BJ (cell line): ENCODE data around the gene BRI3BP. TPM values are rescaled to one million over a fixed set of nuclear protein-coding genes. Genes with fewer than 3 reads are reported as not detected.

Source experiments
- CTCF ChIA-PET: fragments of 350-600 bp; formaldehyde crosslinking; extraction: SDS; loops from one replicate; lab custom pipeline; 2021; ENCODE audit warnings: antibody characterized with exemption, inconsistent platforms; lab: Yijun Ruan, JAX
- POLR2A ChIA-PET: fragments of 300-600 bp; sonication (Branson Sonifier 250); formaldehyde crosslinking; extraction: SDS; loops from one replicate; lab custom pipeline; 2021; ENCODE audit warnings: antibody characterized with exemption; lab: Charles Lee
- DNase-seq: peaks from one replicate; pipeline ENCODE4 v3.0.0-alpha.2; 2011; ENCODE audit warnings: low read depth
- H3K27me3 ChIP-seq: 2 replicates; pipeline ENCODE4 v1.6.0; 2011; ENCODE audit warnings: low read length; ENCODE audit not compliant: control insufficient read depth, insufficient read depth
- H3K36me3 ChIP-seq: 2 replicates; pipeline ENCODE4 v1.5.1; 2011; ENCODE audit warnings: low read length; ENCODE audit not compliant: control insufficient read depth, insufficient read depth
- H3K4me3 ChIP-seq: 2 replicates; pipeline ENCODE4 v1.5.1; 2011; ENCODE audit warnings: low read depth, mild to moderate bottlenecking, control low read depth, low read length
- polyA plus RNA-seq: library from polyadenylated mRNA; depleted of rRNA; stranded (reverse); fragments of >200 nt; gene quantifications from 2 replicates; pipeline ENCODE4 v1.2.3, GENCODE V29; 2011
- TF ChIP-seq, protein P1 (sequence below): IDR thresholded peaks from 2 replicates; pipeline ENCODE4 v1.5.1; 2011; ENCODE audit warnings: low read depth, mild to moderate bottlenecking, control low read depth, inconsistent platforms, low read length, moderate library complexity; ENCODE audit not compliant: insufficient read depth

The BRI3BP gene
- polyA plus RNA-seq, 1 experiment = 1.9 TPM

DNA sequence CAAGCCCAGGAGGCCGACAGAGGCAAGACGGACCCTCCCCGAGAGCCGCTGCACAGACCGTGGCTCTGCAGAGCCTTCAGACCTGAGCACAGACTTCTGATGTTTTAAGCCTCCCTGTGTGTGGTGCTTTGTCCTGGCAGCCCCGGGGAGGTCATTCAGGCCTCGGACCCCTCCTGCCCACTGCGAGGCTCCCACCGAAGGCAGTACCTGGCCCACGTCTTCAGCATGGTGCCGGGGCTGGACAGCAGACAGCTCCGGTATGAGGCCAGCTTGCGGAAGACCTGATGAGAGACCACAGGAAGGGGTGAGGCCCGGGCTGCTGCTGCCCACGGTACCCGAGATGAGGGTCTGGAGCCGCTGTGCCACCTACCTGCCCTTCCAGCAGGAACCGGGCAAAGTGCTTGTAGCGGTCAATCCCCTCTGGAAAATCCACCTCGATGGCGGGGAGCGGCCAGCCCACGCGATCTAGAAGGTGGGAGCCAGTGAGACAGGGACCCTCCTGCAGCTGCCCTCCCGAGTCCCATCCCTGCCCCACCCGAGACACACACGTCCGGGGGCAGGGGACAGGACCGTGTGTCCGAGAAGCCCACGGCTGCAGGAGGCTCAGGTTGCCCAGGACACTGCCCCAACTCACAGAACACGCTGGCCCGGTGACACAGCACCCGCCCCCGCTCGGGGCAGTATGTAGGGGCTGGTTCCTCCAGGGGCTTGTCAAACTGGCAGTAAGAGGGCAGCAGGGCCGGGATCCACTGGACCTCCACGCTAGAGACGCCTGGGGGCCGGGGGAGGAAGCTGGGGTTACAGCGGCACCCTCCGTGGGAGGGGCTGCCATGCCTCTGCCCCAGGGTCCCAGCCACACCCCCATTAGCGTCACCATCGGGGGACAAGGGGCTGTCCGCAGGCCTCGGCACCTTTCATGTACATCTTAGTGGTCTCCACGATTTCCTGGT is 43.4 kb upstream of the BRI3BP start:
- Histone ChIP-seq H3K4me3 (no peak overlapping the region), H3K36me3 (peaks cover 34% of the 10 kb centered on the region), H3K27me3 (no peaks in the 10 kb centered on the region)
- TF ChIP-seq, protein P1, sequence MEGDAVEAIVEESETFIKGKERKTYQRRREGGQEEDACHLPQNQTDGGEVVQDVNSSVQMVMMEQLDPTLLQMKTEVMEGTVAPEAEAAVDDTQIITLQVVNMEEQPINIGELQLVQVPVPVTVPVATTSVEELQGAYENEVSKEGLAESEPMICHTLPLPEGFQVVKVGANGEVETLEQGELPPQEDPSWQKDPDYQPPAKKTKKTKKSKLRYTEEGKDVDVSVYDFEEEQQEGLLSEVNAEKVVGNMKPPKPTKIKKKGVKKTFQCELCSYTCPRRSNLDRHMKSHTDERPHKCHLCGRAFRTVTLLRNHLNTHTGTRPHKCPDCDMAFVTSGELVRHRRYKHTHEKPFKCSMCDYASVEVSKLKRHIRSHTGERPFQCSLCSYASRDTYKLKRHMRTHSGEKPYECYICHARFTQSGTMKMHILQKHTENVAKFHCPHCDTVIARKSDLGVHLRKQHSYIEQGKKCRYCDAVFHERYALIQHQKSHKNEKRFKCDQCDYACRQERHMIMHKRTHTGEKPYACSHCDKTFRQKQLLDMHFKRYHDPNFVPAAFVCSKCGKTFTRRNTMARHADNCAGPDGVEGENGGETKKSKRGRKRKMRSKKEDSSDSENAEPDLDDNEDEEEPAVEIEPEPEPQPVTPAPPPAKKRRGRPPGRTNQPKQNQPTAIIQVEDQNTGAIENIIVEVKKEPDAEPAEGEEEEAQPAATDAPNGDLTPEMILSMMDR = no peak
- DNase-seq = no peak
- ChIA-PET CTCF (interaction anchor here (3.8 kb wide), 1 partner anchor 9 kb away, joined by 17 read pairs; no protein-coding TSS in a partner anchor), POLR2A (no interaction called here)

DNA sequence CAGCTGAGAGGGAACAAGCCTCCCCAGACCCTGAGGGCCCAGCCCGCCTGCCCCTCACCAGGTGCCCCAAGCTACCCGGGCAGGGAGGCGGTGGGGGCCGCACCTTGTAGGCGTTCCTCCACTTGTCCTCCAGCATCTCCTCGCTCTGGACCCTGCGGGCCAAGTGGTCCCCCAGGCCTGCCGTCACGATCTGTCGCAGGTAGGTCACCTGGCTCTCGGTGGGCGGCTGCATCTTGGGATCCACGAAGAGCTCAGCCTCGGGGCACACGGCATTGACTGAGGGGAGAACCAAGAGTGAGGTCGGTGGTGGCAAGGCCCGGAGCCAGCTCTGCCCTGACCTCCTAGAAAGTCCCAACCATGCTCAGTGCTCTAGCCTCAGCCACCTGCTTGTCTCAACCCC is 41.1 kb upstream of the BRI3BP start:
- DNase-seq = no peak
- TF ChIP-seq, protein P1 = no peak
- no peaks in the 10 kb centered on the region for H3K27me3 ChIP-seq
- peaks cover 31% of the 10 kb centered on the region for H3K36me3 ChIP-seq
- ChIA-PET CTCF (interaction anchor here (0.7 to 3.8 kb wide), 2 partner anchors 12 to 15 kb away, joined by 3 to 17 read pairs; no protein-coding TSS in a partner anchor), POLR2A (no interaction called here)
- no peak overlapping the region for H3K4me3 ChIP-seq

DNA sequence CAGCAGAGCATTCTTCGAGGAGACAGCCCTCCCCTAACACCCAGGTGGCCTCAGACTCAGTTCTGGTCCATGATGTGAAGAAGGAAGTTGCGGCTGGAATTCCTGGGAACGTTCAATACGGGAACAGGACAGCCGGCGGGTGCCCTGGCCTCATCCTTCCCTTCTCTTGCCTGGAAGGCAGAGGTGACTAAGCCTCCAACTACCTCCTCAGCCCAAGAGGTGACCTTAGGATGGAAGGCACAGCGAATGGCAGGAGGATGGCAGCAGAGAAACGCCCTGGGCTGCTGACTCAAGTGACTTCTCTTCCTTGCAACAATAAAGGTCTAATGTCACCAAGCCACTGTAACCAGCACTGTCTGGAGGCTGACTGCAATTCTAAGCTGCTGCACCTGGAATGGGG is 40.6 kb upstream of the BRI3BP start:
- Histone ChIP-seq H3K4me3 (no peak overlapping the region), H3K36me3 (peaks cover 26% of the 10 kb centered on the region), H3K27me3 (no peaks in the 10 kb centered on the region)
- TF ChIP-seq, protein P1 = no peak
- ChIA-PET POLR2A (no interaction called here), CTCF (interaction anchor here (1.1 to 3.8 kb wide), 2 partner anchors 9 to 12 kb away, joined by 3 to 17 read pairs; no protein-coding TSS in a partner anchor)
- no peak for DNase-seq

DNA sequence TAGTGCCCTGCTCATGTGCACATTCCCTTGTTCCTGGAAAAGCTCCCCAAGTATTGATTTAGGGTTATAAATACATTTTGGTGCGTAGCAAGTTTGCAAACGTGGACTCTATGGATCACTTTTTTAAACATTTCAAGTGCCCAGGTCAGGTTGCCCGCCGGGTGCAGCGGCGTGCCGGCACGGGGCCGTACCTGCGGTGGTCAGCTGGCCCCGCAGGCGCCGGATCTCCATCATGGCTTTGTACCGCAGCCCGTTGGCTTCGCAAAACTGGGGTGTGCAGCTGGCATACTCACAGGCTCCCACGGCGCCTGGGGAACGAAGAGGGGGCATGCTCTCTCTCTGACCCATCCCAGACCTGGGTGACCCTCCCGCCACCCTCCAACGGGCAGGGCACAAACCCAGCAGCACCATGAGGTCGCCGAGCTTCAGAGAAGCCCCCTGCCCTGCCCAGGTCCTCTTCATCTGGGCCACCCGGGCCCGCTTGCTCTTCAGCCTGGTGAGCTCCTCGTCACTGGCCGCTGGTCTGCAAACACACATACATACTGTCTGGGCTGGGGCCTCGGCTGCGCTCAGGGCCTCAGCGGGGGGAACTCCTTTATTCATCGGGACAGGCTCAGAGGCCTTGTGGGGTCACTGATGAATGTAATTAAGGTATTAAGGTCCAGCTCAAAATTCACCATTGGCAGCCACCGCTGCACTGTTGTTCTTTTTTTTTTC is 39.6 kb upstream of the BRI3BP start:
- ChIA-PET CTCF (interaction anchor here (1.1 to 3.8 kb wide), 2 partner anchors 8 to 13 kb away, joined by 3 to 17 read pairs; no protein-coding TSS in a partner anchor), POLR2A (no interaction called here)
- H3K27me3 ChIP-seq = no peaks in the 10 kb centered on the region
- TF ChIP-seq, protein P1 = no peak
- DNase-seq = no peak
- peaks cover 28% of the 10 kb centered on the region for H3K36me3 ChIP-seq
- H3K4me3 ChIP-seq = no peak overlapping the region

DNA sequence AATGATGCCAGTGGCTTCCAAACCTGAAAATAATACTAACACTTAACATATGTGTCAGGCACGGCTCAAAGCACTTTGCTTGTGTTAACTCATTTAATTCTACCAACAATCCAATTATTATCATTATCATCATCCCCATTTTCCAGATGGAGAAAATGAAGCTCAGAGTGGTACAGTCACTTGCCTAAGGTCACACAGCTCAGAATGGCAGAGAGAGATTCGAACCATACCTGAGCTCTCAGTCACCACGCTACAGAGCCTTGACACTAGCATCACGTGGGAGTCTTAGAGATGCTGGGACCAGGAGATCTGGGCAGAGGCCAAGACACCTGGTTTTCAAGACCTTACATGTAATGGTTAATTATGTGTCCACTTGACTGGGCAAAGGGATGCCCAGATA is 38.7 kb upstream of the BRI3BP start:
- no peak overlapping the region for H3K4me3 ChIP-seq
- CTCF ChIA-PET = interaction anchor here (3.3 kb wide), 1 partner anchor 14 kb away, joined by 12 read pairs; no protein-coding TSS in a partner anchor
- TF ChIP-seq, protein P1 = no peak
- DNase-seq = no peak
- peaks cover 24% of the 10 kb centered on the region for H3K36me3 ChIP-seq
- H3K27me3 ChIP-seq = no peaks in the 10 kb centered on the region
- POLR2A ChIA-PET = no interaction called here
